Body of pancreas (tissue), 4 donors: ENCODE data around the gene ELAVL1.

Source experiments
- POLR2A ChIP-seq, 3 donors: fragments of 450-650 bp; IDR thresholded peaks; one replicate each; pipeline ENCODE4 v1.6.1; 2016; ENCODE audit warnings: antibody characterized with exemption in 3 of 3, mild to moderate bottlenecking in 2 of 3
- TF ChIP-seq, protein P1 (sequence below), 7 experiments: fragments of 450-650 bp in 4 of 7; fragments of 200-600 bp in 3 of 7; sonication (generic) in 3 of 7; IDR thresholded peaks; one replicate each; pipeline ENCODE4 v1.5.1; 2016 to 2019; ENCODE audit warnings: antibody characterized with exemption in 7 of 7

DNA sequence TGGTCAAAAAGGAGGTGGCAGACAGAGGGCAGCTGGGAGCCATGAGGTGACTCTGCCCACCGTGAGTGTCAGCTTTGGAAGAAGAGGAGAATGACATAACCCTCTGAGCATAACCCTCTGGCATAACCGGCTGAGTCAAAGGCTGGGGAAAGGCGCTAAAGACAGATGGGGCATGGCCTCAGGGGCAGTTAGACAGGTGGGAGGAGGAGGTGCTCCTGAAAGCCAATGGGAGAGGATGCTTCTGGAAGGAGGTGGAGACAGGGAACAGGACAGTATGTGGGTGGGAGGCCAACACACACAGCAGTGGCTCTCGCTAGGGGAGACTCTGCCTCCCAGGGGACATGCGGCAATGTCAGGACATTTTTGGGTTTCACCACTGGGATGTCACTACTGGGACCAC lies 17.1 kb downstream of the ELAVL1 start:
- TF ChIP-seq, protein P1, sequence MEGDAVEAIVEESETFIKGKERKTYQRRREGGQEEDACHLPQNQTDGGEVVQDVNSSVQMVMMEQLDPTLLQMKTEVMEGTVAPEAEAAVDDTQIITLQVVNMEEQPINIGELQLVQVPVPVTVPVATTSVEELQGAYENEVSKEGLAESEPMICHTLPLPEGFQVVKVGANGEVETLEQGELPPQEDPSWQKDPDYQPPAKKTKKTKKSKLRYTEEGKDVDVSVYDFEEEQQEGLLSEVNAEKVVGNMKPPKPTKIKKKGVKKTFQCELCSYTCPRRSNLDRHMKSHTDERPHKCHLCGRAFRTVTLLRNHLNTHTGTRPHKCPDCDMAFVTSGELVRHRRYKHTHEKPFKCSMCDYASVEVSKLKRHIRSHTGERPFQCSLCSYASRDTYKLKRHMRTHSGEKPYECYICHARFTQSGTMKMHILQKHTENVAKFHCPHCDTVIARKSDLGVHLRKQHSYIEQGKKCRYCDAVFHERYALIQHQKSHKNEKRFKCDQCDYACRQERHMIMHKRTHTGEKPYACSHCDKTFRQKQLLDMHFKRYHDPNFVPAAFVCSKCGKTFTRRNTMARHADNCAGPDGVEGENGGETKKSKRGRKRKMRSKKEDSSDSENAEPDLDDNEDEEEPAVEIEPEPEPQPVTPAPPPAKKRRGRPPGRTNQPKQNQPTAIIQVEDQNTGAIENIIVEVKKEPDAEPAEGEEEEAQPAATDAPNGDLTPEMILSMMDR (IDR thresholded peaks at IDR 0.05) = no peak
- no peak for TF ChIP-seq POLR2A (IDR thresholded peaks at IDR 0.05)
